K562 (cell line): ENCODE results near the gene MKNK2. TPM values are rescaled to one million over a fixed set of nuclear protein-coding genes. Genes with fewer than 3 reads are reported as not detected.
A peak's percentile ranks its signal among the peaks of the same experiment; 100 is the strongest.

Experiments used
- CUX1 ChIP-seq: fragments of 200-800 bp; sonication (Bioruptor generic); IDR thresholded peaks from 2 replicates; pipeline ENCODE4 v1.6.1; 2016; ENCODE audit warnings: missing genetic modification characterization, missing compliant biosample characterization
- ELK3 ChIP-seq: fragments of 450-650 bp; formaldehyde crosslinking; IDR thresholded peaks from 2 replicates; pipeline ENCODE4 v1.4.0; 2020; ENCODE audit warnings: mild to moderate bottlenecking
- MTA1 ChIP-seq: fragments of 450-650 bp; IDR thresholded peaks from 2 replicates; pipeline ENCODE4 v1.6.1; 2017; ENCODE audit warnings: borderline replicate concordance
- MYBL2 ChIP-seq, 2 experiments: fragments of 450-650 bp in 1 of 2; sonication (generic) in 1 of 2; formaldehyde crosslinking in 1 of 2; IDR thresholded peaks; 2 replicates each; pipeline versions ENCODE4 v1.6.1 to v1.8.1; 2017 to 2022; ENCODE audit warnings: borderline replicate concordance in 1 of 2, inconsistent platforms in 1 of 2, low read depth in 1 of 2, mild to moderate bottlenecking in 1 of 2, missing genetic modification reagents in 1 of 2, moderate library complexity in 1 of 2
- NRF1 ChIP-seq, 2 experiments: fragments of 450-650 bp; IDR thresholded peaks in 1 of 2; conservative IDR thresholded peaks in 1 of 2; 2 replicates each; pipeline ENCODE4 v1.6.1; 2014; ENCODE audit warnings: mild to moderate bottlenecking in 2 of 2
- PKNOX1 ChIP-seq: fragments of 450-650 bp; IDR thresholded peaks from 2 replicates; pipeline ENCODE4 v1.6.1; 2016
- PRDM10 ChIP-seq: fragments of 450-650 bp; IDR thresholded peaks from 2 replicates; pipeline ENCODE4 v1.6.1; 2018; ENCODE audit not compliant: partially characterized antibody
- RAD51 ChIP-seq: fragments of 450-650 bp; IDR thresholded peaks from 2 replicates; pipeline ENCODE4 v1.7.1; 2016; ENCODE audit warnings: low read depth, mild to moderate bottlenecking, borderline replicate concordance
- RBM39 ChIP-seq: fragments of 200-400 bp; formaldehyde crosslinking; optimal IDR thresholded peaks from 2 replicates; pipeline ENCODE3; 2018; ENCODE audit warnings: low read depth, low read length
- TCF7L2 ChIP-seq: fragments of 150-350 bp; IDR thresholded peaks from 2 replicates; pipeline ENCODE4 v1.6.1; 2016; ENCODE audit warnings: low read depth, mild to moderate bottlenecking, low read length, moderate library complexity
- USF1 ChIP-seq: sonication (generic); formaldehyde crosslinking; IDR thresholded peaks from 2 replicates; pipeline ENCODE4 v1.9.0; 2022; ENCODE audit warnings: mild to moderate bottlenecking, missing genetic modification reagents
- ZNF282 ChIP-seq: sonication (generic); formaldehyde crosslinking; IDR thresholded peaks from 2 replicates; pipeline ENCODE4 v1.8.1; 2023; ENCODE audit warnings: missing genetic modification reagents
- ZNF347 ChIP-seq: fragments of 450-650 bp; formaldehyde crosslinking; IDR thresholded peaks from 2 replicates; pipeline ENCODE4 v1.4.0; 2020; ENCODE audit warnings: low read depth, mild to moderate bottlenecking, moderate library complexity
- ZNF41 ChIP-seq: fragments of 250-450 bp; sonication (Bioruptor Pico); conservative IDR thresholded peaks from 2 replicates; pipeline ENCODE4 v1.4.0; 2020; ENCODE audit warnings: mild to moderate bottlenecking
- polyA plus RNA-seq, 8 experiments: library from polyadenylated mRNA; depleted of rRNA in 4 of 8; stranded (reverse) in 5 of 8; unstranded in 3 of 8; fragments of >200 nt; fragmentation: Nextera tagmentation in 2 of 8; fragmentation: Illumina TruSeq in 1 of 8; extraction: Ambion mirVana in 2 of 8; extraction: Trizol in 1 of 8; gene quantifications; 2 replicates each; pipeline versions ENCODE4 v1.2.1 to v1.2.3, GENCODE V29; 2011 to 2014; ENCODE audit warnings: inconsistent platforms in 1 of 8, missing spikeins in 1 of 8
- total RNA-seq, 7 experiments: library from RNA; depleted of rRNA in 6 of 7; stranded (reverse); fragments of >200 nt in 6 of 7; fragmentation: Illumina TruSeq in 2 of 7; extraction: Trizol in 2 of 7; gene quantifications; 2 replicates each; pipeline versions ENCODE4 v1.2.1 to v1.2.3, GENCODE V29; 2011 to 2021; ENCODE audit warnings: low replicate concordance in 1 of 7

The MKNK2 gene
- total and polyA plus RNA-seq, 9 of the 15 experiments (the other 6 are each of a cell fraction or from before 2014, with no cell fraction given), result 5.1 to 191 (median 51.9) TPM

GRCh38 chr19:2041683-2042484 lies 9.2 kb downstream of the MKNK2 start (continued):
- no peak for TF ChIP-seq TCF7L2
- TF ChIP-seq PRDM10, result peak; percentile 32
- no peak for TF ChIP-seq RAD51
- no peak for TF ChIP-seq ZNF41
- TF ChIP-seq MTA1, result no peak
- peak; percentile 81 to 82 for TF ChIP-seq NRF1 (conservative IDR thresholded peaks at IDR 0.05 in 1 of 2, IDR thresholded peaks at IDR 0.05 in 1 of 2)
- TF ChIP-seq MYBL2 (IDR thresholded peaks at IDR 0.05; ENCODE audit: low read depth), result no peak
- TF ChIP-seq MYBL2 (CRISPR knock-in tag; IDR thresholded peaks at IDR 0.05; ENCODE audit: borderline replicate concordance), result no peak
- TF ChIP-seq ZNF347 (CRISPR knock-in tag), result no peak
- 0 out of 2 replicates have a peak, but pooled peaks have one; percentile 1 for TF ChIP-seq USF1 (CRISPR knock-in tag)
- no peak; the same call in 1 of the 2 replicates for TF ChIP-seq ZNF282 (CRISPR knock-in tag)
- no peak for TF ChIP-seq ELK3 (CRISPR knock-in tag)
- TF ChIP-seq PKNOX1, result no peak
- no peak for TF ChIP-seq CUX1 (CRISPR knock-in tag)
- no peak for TF ChIP-seq RBM39
